ENCODE data around the gene UBE2K.
"Not testable (repeated sequence)": the region's sequence is repeated elsewhere in the genome, so short reads cannot be mapped to it uniquely, and the experiment has no call there.

Gene UBE2K

GRCh38 chr4:39697740-39698423 lies at the start of gene UBE2K:
UBE2K (plus strand) TSS chr4:39698136; CDS start chr4:39698328, 192 bp downstream.
- peak; percentile 98 for DNase-seq (ENCODE audit: low spot score)

GRCh38 chr4:39648213-39648612 lies 49.7 kb upstream of the UBE2K start:
- no peak for DNase-seq (ENCODE audit: low spot score)

GRCh38 chr4:39648827-39649558 lies 48.9 kb upstream of the UBE2K start:
- no peak for DNase-seq (ENCODE audit: low spot score)

- no peak for DNase-seq (ENCODE audit: low spot score)
These were observed 48.2 kb upstream of the UBE2K start for GRCh38 chr4:39649639-39650265.

GRCh38 chr4:39651586-39651985 lies 46.4 kb upstream of the UBE2K start:
- DNase-seq (ENCODE audit: low spot score) = not testable (repeated sequence)

GRCh38 chr4:39655211-39655610 lies 42.7 kb upstream of the UBE2K start:
- DNase-seq (ENCODE audit: low spot score) = no peak

GRCh38 chr4:39655876-39656275 lies 42.1 kb upstream of the UBE2K start:
- no peak for DNase-seq (ENCODE audit: low spot score)

- DNase-seq (ENCODE audit: low spot score) = not testable (repeated sequence)
These were observed 41.3 kb upstream of the UBE2K start for GRCh38 chr4:39656638-39657037.

GRCh38 chr4:39657465-39657864 lies 40.5 kb upstream of the UBE2K start:
- DNase-seq (ENCODE audit: low spot score) = no peak

- DNase-seq (ENCODE audit: low spot score) = no peak
These were observed 39.2 kb upstream of the UBE2K start for GRCh38 chr4:39658756-39659155.

- no peak for DNase-seq (ENCODE audit: low spot score)
These were observed 37.9 kb upstream of the UBE2K start for GRCh38 chr4:39660045-39660444.

- no peak for DNase-seq (ENCODE audit: low spot score)
These were observed 37.2 kb upstream of the UBE2K start for GRCh38 chr4:39660757-39661156.

- no peak for DNase-seq (ENCODE audit: low spot score)
These were observed 35.3 kb upstream of the UBE2K start for GRCh38 chr4:39662683-39663082.

- DNase-seq (ENCODE audit: low spot score) = peak; percentile 24
These were observed 32.9 kb upstream of the UBE2K start for GRCh38 chr4:39664828-39665731.

GRCh38 chr4:39667706-39668105 lies 30.2 kb upstream of the UBE2K start:
- DNase-seq (ENCODE audit: low spot score) = no peak

- DNase-seq (ENCODE audit: low spot score) = no peak
These were observed 29.0 kb upstream of the UBE2K start for GRCh38 chr4:39668887-39669286.

GRCh38 chr4:39670296-39670695 lies 27.6 kb upstream of the UBE2K start:
- not testable (repeated sequence) for DNase-seq (ENCODE audit: low spot score)

GRCh38 chr4:39675681-39676080 lies 22.3 kb upstream of the UBE2K start:
- DNase-seq (ENCODE audit: low spot score) = not testable (repeated sequence)

- DNase-seq (ENCODE audit: low spot score) = not testable (repeated sequence)
These were observed 16.9 kb upstream of the UBE2K start for GRCh38 chr4:39681003-39681402.

GRCh38 chr4:39682138-39682537 lies 15.8 kb upstream of the UBE2K start:
- no peak for DNase-seq (ENCODE audit: low spot score)

- DNase-seq (ENCODE audit: low spot score) = no peak
These were observed 11.9 kb upstream of the UBE2K start for GRCh38 chr4:39685990-39686389.

GRCh38 chr4:39687014-39687413 lies 10.9 kb upstream of the UBE2K start:
- no peak for DNase-seq (ENCODE audit: low spot score)

Measured in AG08396 (cell line).